Measurements from ENCODE around the gene ITM2C. TPM values are rescaled to one million over a fixed set of nuclear protein-coding genes. Genes with fewer than 3 reads are reported as not detected.

Gene ITM2C
- total and polyA plus RNA-seq, 2 of the 13 experiments (the other 11 are each of a cell fraction or from before 2014, with no cell fraction given), result 70.5 to 270 TPM

- Histone ChIP-seq H3K9me3 (ENCODE audit: low read length) (no peaks in the 10 kb centered on the region), H3K27me3 (ENCODE audit: control insufficient read depth in 1 of 2, insufficient read depth in 2 of 2, low read length in 2 of 2) (no peaks in the 10 kb centered on the region), H3K9ac (ENCODE audit: insufficient read depth, low read depth, low read length) (no peak overlapping the region), H3K36me3 (replicated peaks in 1 of 2; ENCODE audit: control insufficient read depth in 1 of 2, insufficient read depth in 2 of 2, low read length in 2 of 2) (peaks cover 12 to 36% of the 10 kb centered on the region in 2 experiments; a peak in 4 of 5 replicates), H3K4me3 (replicated peaks in 1 of 3; ENCODE audit: insufficient read depth in 1 of 3, low read depth in 2 of 3, low read length in 3 of 3) (no peak overlapping the region), H3K4me2 (ENCODE audit: low read depth, low read length) (no peak overlapping the region), H3K27ac (ENCODE audit: extremely low read length, insufficient read depth, low read length) (no peak overlapping the region), H3K79me2 (ENCODE audit: insufficient read depth, low read length) (no peaks in the 10 kb centered on the region), H2AFZ (ENCODE audit: low read length) (no peak overlapping the region), H4K20me1 (ENCODE audit: insufficient read depth, low read length) (no peaks in the 10 kb centered on the region), H3K4me1 (ENCODE audit: insufficient read depth, low read length) (no peaks in the 10 kb centered on the region)
- DNase-seq (ENCODE audit: low spot score) (no peak), ATAC-seq (no peak), FAIRE-seq (no peak)
- TF ChIP-seq RARA (CRISPR knock-in tag; IDR thresholded peaks at IDR 0.05), result no peak
- no peak for TF ChIP-seq KDM2A (CRISPR knock-in tag; IDR thresholded peaks at IDR 0.05; ENCODE audit: borderline replicate concordance, low read depth)
- TF ChIP-seq KLF9 (CRISPR knock-in tag; IDR thresholded peaks at IDR 0.05; ENCODE audit: low read depth), result no peak
- TF ChIP-seq MAF1 (CRISPR knock-in tag; IDR thresholded peaks at IDR 0.05; ENCODE audit: borderline replicate concordance), result no peak
- no peak for TF ChIP-seq THAP7 (CRISPR knock-in tag; IDR thresholded peaks at IDR 0.05)
- TF ChIP-seq ZNF224 (CRISPR knock-in tag; IDR thresholded peaks at IDR 0.05), result no peak
- no peak for TF ChIP-seq FOXA1 (IDR thresholded peaks at IDR 0.05)
- no peak for TF ChIP-seq FOXA1 (CRISPR knock-in tag; IDR thresholded peaks at IDR 0.05)
- no peak for TF ChIP-seq SNRNP70 (IDR thresholded peaks at IDR 0.05; ENCODE audit: low read depth, low read length)
- TF ChIP-seq TBX2 (CRISPR knock-in tag; IDR thresholded peaks at IDR 0.05; ENCODE audit: borderline replicate concordance), result no peak
- peak; percentile 53 to 54; a peak in 2 of 4 replicates for TF ChIP-seq MAFK (conservative IDR thresholded peaks at IDR 0.05 in 1 of 2, IDR thresholded peaks at IDR 0.05 in 1 of 2; ENCODE audit: low read length in 2 of 2)
- TF ChIP-seq MAFF (IDR thresholded peaks at IDR 0.05; ENCODE audit: low read depth, low read length), result peak; percentile 42; the same call in 1 of the 2 replicates
- TF ChIP-seq ZNF121 (CRISPR knock-in tag; IDR thresholded peaks at IDR 0.05), result no peak
- TF ChIP-seq NFATC3 (CRISPR knock-in tag; IDR thresholded peaks at IDR 0.05), result no peak
- TF ChIP-seq ATF1 (CRISPR knock-in tag; IDR thresholded peaks at IDR 0.05), result no peak
- no peak for TF ChIP-seq ZNF382 (CRISPR knock-in tag; IDR thresholded peaks at IDR 0.05; ENCODE audit: borderline replicate concordance)
- TF ChIP-seq RORA (CRISPR knock-in tag; IDR thresholded peaks at IDR 0.05), result no peak
- POLR2A ChIA-PET, result no interaction called here
- CTCF ChIA-PET (ENCODE audit: low intra/inter-chr PET ratio, low total read pairs), result no interaction called here
- 97% methylated on average over 1 of the region's 1 CpG for whole genome bisulfite sequencing (ENCODE audit: low lambda C conversion rate)
- TSS peak; percentile 19 for BruUV-seq (replicated peaks)
- in situ Hi-C loops (cut with HindIII; ENCODE audit: extremely low pct_ligation_motif_present, low pct_unique_long_range_greater_than_20kb), result loop anchor here (25.0 kb wide), 1 partner anchor 807 kb away; no protein-coding TSS in a partner anchor
- intact Hi-C loops (cut with micrococcal nuclease; ENCODE audit: unreplicated experiment), result no loop called here
These were observed 45.3 kb upstream of the ITM2C start for GRCh38 chr2:230819433-230819832.
